H9 (cell line): ENCODE data around the gene PRPF8. TPM values are rescaled to one million over a fixed set of nuclear protein-coding genes. Genes with fewer than 3 reads are reported as not detected.

ENCODE experiments used
- DNase-seq: peaks from one replicate; pipeline ENCODE4 v3.0.0-alpha.2; 2017
- H2AFZ ChIP-seq: one replicate; pipeline ENCODE4 v1.6.1; 2013; ENCODE audit warnings: mild to moderate bottlenecking, low read length, control low read depth, moderate library complexity
- H2AK5ac ChIP-seq: 2 replicates; pipeline ENCODE4 v1.6.1; 2013; ENCODE audit warnings: low read length, control low read depth, mixed read lengths; ENCODE audit not compliant: insufficient read length
- H2BK120ac ChIP-seq: one replicate; pipeline ENCODE4 v1.6.1; 2013; ENCODE audit warnings: low read depth, mild to moderate bottlenecking, low read length, control low read depth, inconsistent platforms; ENCODE audit not compliant: poor library complexity, severe bottlenecking
- H2BK12ac ChIP-seq: 2 replicates; pipeline ENCODE4 v1.6.1; 2013; ENCODE audit warnings: low read length, control low read depth, mixed read lengths, low read depth; ENCODE audit not compliant: insufficient read length
- H2BK15ac ChIP-seq: 2 replicates; pipeline ENCODE4 v1.6.1; 2013; ENCODE audit warnings: low read depth, low read length, control low read depth
- H2BK20ac ChIP-seq: one replicate; pipeline ENCODE4 v1.6.1; 2013; ENCODE audit warnings: low read depth, mild to moderate bottlenecking, low read length, control low read depth, inconsistent platforms; ENCODE audit not compliant: poor library complexity, severe bottlenecking
- H2BK5ac ChIP-seq: 2 replicates; pipeline ENCODE4 v1.6.1; 2013; ENCODE audit warnings: low read length, control low read depth, mixed read lengths; ENCODE audit not compliant: insufficient read length
- H3K14ac ChIP-seq: 2 replicates; pipeline ENCODE4 v1.6.1; 2013; ENCODE audit warnings: low read length, control low read depth; ENCODE audit not compliant: insufficient read depth
- H3K18ac ChIP-seq: 2 replicates; pipeline ENCODE4 v1.6.1; 2013; ENCODE audit warnings: low read depth, mild to moderate bottlenecking, mixed read lengths, low read length, control low read depth; ENCODE audit not compliant: insufficient read length
- H3K23ac ChIP-seq: 2 replicates; pipeline ENCODE4 v1.6.1; 2013; ENCODE audit warnings: low read length, control low read depth, mixed read lengths, low read depth; ENCODE audit not compliant: insufficient read length
- H3K23me2 ChIP-seq: 2 replicates; pipeline ENCODE4 v1.6.1; 2013; ENCODE audit warnings: low read depth, mild to moderate bottlenecking, mixed read lengths, low read length, control low read depth; ENCODE audit not compliant: insufficient read length, poor library complexity, severe bottlenecking
- H3K27ac ChIP-seq: 2 replicates; pipeline ENCODE4 v1.5.1; 2013; ENCODE audit warnings: low read length, control low read depth, mixed read lengths, low read depth; ENCODE audit not compliant: insufficient read length
- H3K27me3 ChIP-seq: 2 replicates; pipeline ENCODE4 v1.6.1; 2013; ENCODE audit warnings: low read length, control low read depth, inconsistent platforms; ENCODE audit not compliant: insufficient read depth
- H3K4ac ChIP-seq: 2 replicates; pipeline ENCODE4 v1.6.1; 2013; ENCODE audit warnings: low read depth, mild to moderate bottlenecking, control low read depth, inconsistent platforms, low read length, moderate library complexity
- H3K4me1 ChIP-seq: 2 replicates; pipeline ENCODE4 v1.6.1; 2013; ENCODE audit warnings: low read length, control low read depth, inconsistent platforms; ENCODE audit not compliant: insufficient read depth
- H3K4me2 ChIP-seq: 2 replicates; pipeline ENCODE4 v1.6.1; 2013; ENCODE audit warnings: low read length, control low read depth, mixed read lengths; ENCODE audit not compliant: insufficient read length, insufficient read depth
- H3K56ac ChIP-seq: 2 replicates; pipeline ENCODE4 v1.6.1; 2013; ENCODE audit warnings: low read depth, mild to moderate bottlenecking, mixed read lengths, low read length, control low read depth; ENCODE audit not compliant: insufficient read length
- H3K79me1 ChIP-seq: 2 replicates; pipeline ENCODE4 v1.6.1; 2013; ENCODE audit warnings: low read depth, mild to moderate bottlenecking, moderate library complexity, low read length, control low read depth, inconsistent platforms; ENCODE audit not compliant: insufficient read depth, poor library complexity, severe bottlenecking
- H3K79me2 ChIP-seq: 2 replicates; pipeline ENCODE4 v1.6.1; 2013; ENCODE audit warnings: low read length, control low read depth, inconsistent platforms; ENCODE audit not compliant: insufficient read depth
- H3K9ac ChIP-seq: 2 replicates; pipeline ENCODE4 v1.6.1; 2013; ENCODE audit warnings: low read length, control low read depth, mixed read lengths; ENCODE audit not compliant: insufficient read length; ENCODE audit errors: extremely low read depth
- H3K9me3 ChIP-seq: one replicate; pipeline ENCODE4 v1.6.1; 2013; ENCODE audit warnings: low read depth, low read length, inconsistent platforms; ENCODE audit not compliant: control insufficient read depth
- H3T11ph ChIP-seq: one replicate; pipeline ENCODE4 v1.6.1; 2013; ENCODE audit warnings: mild to moderate bottlenecking, low read length, control low read depth, inconsistent platforms
- H4K20me1 ChIP-seq: one replicate; pipeline ENCODE4 v1.6.1; 2013; ENCODE audit not compliant: control insufficient read depth, insufficient read length, insufficient read depth
- H4K5ac ChIP-seq: 2 replicates; pipeline ENCODE4 v1.6.1; 2013; ENCODE audit warnings: low read depth, mild to moderate bottlenecking, mixed read lengths, low read length, control low read depth; ENCODE audit not compliant: insufficient read length
- H4K8ac ChIP-seq: replicated peaks from 2 replicates; pipeline ENCODE4 v1.6.1; 2013; ENCODE audit warnings: low read length, control low read depth, mixed read lengths, low read depth; ENCODE audit not compliant: insufficient read length
- H4K91ac ChIP-seq: 2 replicates; pipeline ENCODE4 v1.6.1; 2013; ENCODE audit warnings: low read depth, mild to moderate bottlenecking, moderate library complexity, mixed read lengths, low read length, control low read depth; ENCODE audit not compliant: insufficient read length
- H3K27ac Mint-ChIP-seq, 3 experiments: 2 replicates in 2 of 3; 3 replicates in 1 of 3; pipeline ENCODE4 v1.8.0; 2020 to 2021; ENCODE audit warnings: mixed read lengths in 3 of 3, mild to moderate bottlenecking in 1 of 3, moderate library complexity in 1 of 3
- H3K27me3 Mint-ChIP-seq: 2 replicates; pipeline ENCODE4 v1.8.0; 2021; ENCODE audit warnings: low read depth, mild to moderate bottlenecking, moderate library complexity, mixed read lengths
- H3K36me3 Mint-ChIP-seq, 3 experiments: 2 replicates in 2 of 3; 3 replicates in 1 of 3; pipeline ENCODE4 v1.8.0; 2020 to 2021; ENCODE audit warnings: low read depth in 3 of 3, mixed read lengths in 3 of 3; ENCODE audit not compliant: insufficient read depth in 1 of 3
- H3K4me1 Mint-ChIP-seq, 2 experiments: 2 replicates each; pipeline ENCODE4 v1.8.0; 2020; ENCODE audit warnings: mixed read lengths in 2 of 2
- H3K4me3 Mint-ChIP-seq, 2 experiments: 2 replicates in 1 of 2; 3 replicates in 1 of 2; pipeline ENCODE4 v1.8.0; 2020 to 2021; ENCODE audit warnings: mild to moderate bottlenecking in 2 of 2, mixed read lengths in 2 of 2, moderate library complexity in 1 of 2
- H3K9me3 Mint-ChIP-seq, 2 experiments: 2 replicates in 1 of 2; 3 replicates in 1 of 2; pipeline ENCODE4 v1.8.0; 2020; ENCODE audit warnings: mild to moderate bottlenecking in 2 of 2, mixed read lengths in 2 of 2, moderate library complexity in 1 of 2
- CTCF ChIP-seq: fragments of 200-600 bp; sonication (generic); conservative IDR thresholded peaks from 3 replicates; pipeline ENCODE4 v1.8.0; 2021; ENCODE audit warnings: antibody characterized with exemption, mild to moderate bottlenecking
- WGBS: extraction: QIAGEN DNeasy Blood & Tissue Kit; methylation state at CpG from one replicate; pipeline ENCODE4 v1.1.7; 2013; ENCODE audit warnings: missing lambda C conversion rate, low lambda C conversion rate, mixed read lengths; ENCODE audit not compliant: insufficient read length; ENCODE audit errors: extremely low coverage; 5-methylcytosine and 5-hydroxymethylcytosine counted together
- total RNA-seq: library from RNA; stranded (reverse); gene quantifications from 2 replicates; pipeline ENCODE4 v1.2.1, GENCODE V29; 2021

Gene PRPF8
- total RNA-seq, 1 experiment from 2014 or later: 408 TPM

DNA sequence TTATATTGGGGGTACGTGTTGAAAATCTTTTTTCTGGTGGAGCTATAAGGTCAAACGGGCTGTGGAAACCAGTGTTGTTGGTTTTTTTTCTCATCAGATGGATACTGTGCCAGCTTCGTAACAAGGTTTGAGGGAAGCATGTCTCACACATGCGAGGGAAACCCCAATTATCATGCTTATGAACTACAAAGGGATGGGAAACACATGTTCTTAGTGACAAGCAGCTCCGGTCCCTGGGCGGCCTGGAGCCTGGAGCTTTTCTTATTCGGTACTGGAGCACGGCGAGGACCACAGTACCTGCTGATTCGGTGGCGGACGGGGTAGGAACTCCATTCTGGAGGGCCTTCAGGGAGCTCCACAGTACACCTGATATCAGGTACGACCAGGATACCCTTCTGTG lies 68.6 kb downstream of the PRPF8 start:
- H3K4me1 Mint-ChIP-seq: peaks cover 3% of the 10 kb centered on the region in 2 experiments
- Histone ChIP-seq H3K27me3 (no peaks in the 10 kb centered on the region), H3K9me3 (no peaks in the 10 kb centered on the region), H4K20me1 (no peaks in the 10 kb centered on the region), H4K8ac (no peak overlapping the region), H2AK5ac (no peak overlapping the region), H2BK12ac (no peak overlapping the region), H3K27ac (no peak overlapping the region), H3K18ac (no peak overlapping the region), H3K79me1 (no peaks in the 10 kb centered on the region), H3K79me2 (no peaks in the 10 kb centered on the region), H2AFZ (no peak overlapping the region), H3K4me2 (no peak overlapping the region), H2BK5ac (no peak overlapping the region), H3K14ac (no peak overlapping the region), H3K4ac (no peak overlapping the region), H3K23me2 (no peaks in the 10 kb centered on the region), H4K91ac (no peak overlapping the region), H4K5ac (no peak overlapping the region), H3K56ac (no peak overlapping the region), H2BK20ac (no peak overlapping the region), H3K9ac (no peak overlapping the region), H2BK120ac (no peak overlapping the region), H3T11ph (no peak overlapping the region), H3K23ac (no peak overlapping the region), H2BK15ac (no peak overlapping the region), H3K4me1 (no peaks in the 10 kb centered on the region)
- H3K36me3 Mint-ChIP-seq: peaks cover 5 to 12% (median 7%) of the 10 kb centered on the region in 3 experiments; a peak in 6 of 7 replicates
- TF ChIP-seq CTCF: no peak
- H3K9me3 Mint-ChIP-seq: no peaks in the 10 kb centered on the region
- H3K4me3 Mint-ChIP-seq: no peak overlapping the region
- no CpG with 5 or more reads among the region's 13 CpGs for WGBS
- H3K27ac Mint-ChIP-seq: no peak overlapping the region
- no peaks in the 10 kb centered on the region for H3K27me3 Mint-ChIP-seq
- no peak for DNase-seq
